Rectal smooth muscle tissue (tissue), 1 donor: ENCODE data around the gene HSF2BP.
"Not testable (repeated sequence)": the region's sequence is repeated elsewhere in the genome, so short reads cannot be mapped to it uniquely, and the experiment has no call there.

ENCODE experiments used
- H3K27ac ChIP-seq: one replicate; pipeline ENCODE4 v1.7.0; 2013; ENCODE audit warnings: low read depth, low read length, inconsistent platforms
- H3K27me3 ChIP-seq: one replicate; pipeline ENCODE4 v1.7.0; 2013; ENCODE audit warnings: low read length; ENCODE audit not compliant: control insufficient read depth, insufficient read depth
- H3K36me3 ChIP-seq: one replicate; pipeline ENCODE4 v1.7.0; 2013; ENCODE audit warnings: low read length; ENCODE audit not compliant: control insufficient read depth, insufficient read depth
- H3K4me1 ChIP-seq: one replicate; pipeline ENCODE4 v1.7.0; 2013; ENCODE audit warnings: low read length; ENCODE audit not compliant: control insufficient read depth, insufficient read depth
- H3K4me3 ChIP-seq: one replicate; pipeline ENCODE4 v1.7.0; 2013; ENCODE audit warnings: low read length
- H3K9ac ChIP-seq: one replicate; pipeline ENCODE4 v1.7.0; 2013; ENCODE audit warnings: low read length

HSF2BP gene

DNA sequence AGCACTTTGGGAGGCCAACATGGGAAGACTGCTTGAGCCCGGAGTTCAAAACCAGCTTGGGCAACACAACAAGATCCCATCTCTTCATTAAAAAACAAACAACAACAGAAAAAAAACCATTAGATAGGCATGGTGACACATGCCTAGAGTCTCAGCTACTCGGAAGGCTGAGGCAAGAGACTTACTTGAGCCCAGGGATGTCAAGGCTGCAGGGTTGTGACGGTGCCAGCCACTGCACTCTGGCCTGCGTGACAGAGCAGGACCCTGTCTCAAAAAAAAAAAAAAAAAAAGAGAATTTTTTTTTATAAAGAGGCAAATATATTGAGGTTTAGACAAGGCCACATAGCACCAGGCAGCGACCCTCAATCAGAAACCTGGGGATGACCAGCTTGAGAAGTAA lies 62.7 kb downstream of the HSF2BP start:
- Histone ChIP-seq H3K4me1 (no peaks in the 10 kb centered on the region), H3K36me3 (no peaks in the 10 kb centered on the region), H3K4me3 (no peak overlapping the region), H3K27me3 (no peaks in the 10 kb centered on the region), H3K27ac (no peak overlapping the region), H3K9ac (no peak overlapping the region)

DNA sequence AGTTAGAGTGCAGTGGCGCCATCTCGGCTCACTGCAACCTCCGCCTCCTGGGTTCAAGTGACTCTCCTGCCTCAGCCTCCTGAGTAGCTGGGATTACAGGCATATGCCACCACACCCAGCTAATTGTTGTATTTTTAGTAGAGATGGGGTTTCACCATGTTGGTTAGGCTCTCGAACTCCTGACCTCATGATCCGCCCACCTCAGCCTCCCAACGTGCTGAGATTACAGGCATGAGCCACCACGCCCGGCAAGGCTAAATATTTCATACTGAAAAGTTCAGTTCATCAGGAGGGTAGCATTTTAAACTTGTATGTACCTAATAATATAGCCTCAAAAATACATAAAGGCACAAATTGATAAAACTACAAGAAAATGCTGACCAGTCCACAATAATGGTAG lies 63.5 kb downstream of the HSF2BP start:
- not testable (repeated sequence) for H3K27me3 ChIP-seq, H3K4me3 ChIP-seq, H3K27ac ChIP-seq, H3K9ac ChIP-seq, H3K36me3 ChIP-seq, H3K4me1 ChIP-seq

DNA sequence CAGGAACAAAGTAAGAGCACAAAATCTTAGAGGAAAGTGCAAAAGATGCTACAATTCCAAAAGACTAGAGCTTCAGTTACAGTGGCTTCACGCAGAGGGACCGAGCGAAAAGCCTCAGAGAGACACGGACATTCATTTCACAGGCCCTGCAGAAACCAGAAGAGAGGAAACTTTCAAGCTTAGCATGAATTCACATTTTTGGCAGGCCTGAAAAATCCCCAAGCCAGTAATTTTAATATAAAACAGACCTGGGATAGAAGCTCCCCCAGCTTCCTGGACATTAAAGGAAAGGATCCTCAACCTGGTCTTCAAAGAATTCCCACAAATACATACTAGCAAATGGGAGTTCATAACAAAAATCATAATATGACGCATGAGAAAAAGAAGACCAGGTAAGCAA lies 66.2 kb downstream of the HSF2BP start:
- no peak overlapping the region for H3K27ac ChIP-seq
- H3K4me3 ChIP-seq: no peak overlapping the region
- H3K36me3 ChIP-seq: no peaks in the 10 kb centered on the region
- no peaks in the 10 kb centered on the region for H3K27me3 ChIP-seq
- H3K4me1 ChIP-seq: no peaks in the 10 kb centered on the region
- no peak overlapping the region for H3K9ac ChIP-seq

DNA sequence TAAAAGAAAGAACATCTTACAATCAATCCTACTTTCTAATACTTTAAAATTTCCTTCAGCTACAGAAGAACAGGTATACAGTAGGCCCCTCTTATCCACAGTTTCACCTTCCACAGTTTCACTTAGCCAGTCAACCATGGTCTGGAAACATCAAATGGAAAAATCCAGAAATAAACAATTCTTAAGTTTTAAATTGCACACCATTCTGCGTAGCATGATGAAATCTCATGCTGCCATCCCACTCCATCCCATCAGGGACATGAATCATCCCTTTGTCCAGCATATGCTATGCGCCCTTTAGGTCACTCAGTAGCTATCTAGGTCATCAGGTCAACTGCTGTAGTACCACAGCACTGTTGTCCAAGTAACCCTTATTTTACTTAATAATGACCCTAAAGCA lies 67.7 kb downstream of the HSF2BP start:
- Histone ChIP-seq H3K4me1 (no peaks in the 10 kb centered on the region), H3K36me3 (no peaks in the 10 kb centered on the region), H3K27ac (no peak overlapping the region), H3K27me3 (no peaks in the 10 kb centered on the region), H3K4me3 (no peak overlapping the region), H3K9ac (no peak overlapping the region)

DNA sequence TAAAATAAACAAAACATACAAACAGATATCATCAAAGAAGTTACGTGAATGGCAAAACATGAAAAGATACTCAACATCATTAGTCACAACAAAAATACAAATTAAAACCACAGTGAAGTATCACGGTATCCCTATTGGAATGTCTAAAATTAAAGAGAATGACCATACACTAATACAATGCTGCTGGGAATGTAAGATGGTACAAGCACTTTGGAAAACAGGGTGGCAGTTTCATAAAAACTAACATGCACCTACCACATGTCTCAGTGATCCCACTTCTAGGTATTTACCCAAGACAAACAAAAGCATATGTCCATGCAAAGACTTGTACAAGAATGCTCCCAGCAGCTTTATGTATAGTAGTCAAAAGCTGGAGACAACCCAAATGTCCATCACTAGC lies 69.1 kb downstream of the HSF2BP start:
- Histone ChIP-seq H3K4me3 (no peak overlapping the region), H3K36me3 (no peaks in the 10 kb centered on the region), H3K27ac (no peak overlapping the region), H3K27me3 (no peaks in the 10 kb centered on the region), H3K4me1 (peaks cover 5% of the 10 kb centered on the region), H3K9ac (no peak overlapping the region)

DNA sequence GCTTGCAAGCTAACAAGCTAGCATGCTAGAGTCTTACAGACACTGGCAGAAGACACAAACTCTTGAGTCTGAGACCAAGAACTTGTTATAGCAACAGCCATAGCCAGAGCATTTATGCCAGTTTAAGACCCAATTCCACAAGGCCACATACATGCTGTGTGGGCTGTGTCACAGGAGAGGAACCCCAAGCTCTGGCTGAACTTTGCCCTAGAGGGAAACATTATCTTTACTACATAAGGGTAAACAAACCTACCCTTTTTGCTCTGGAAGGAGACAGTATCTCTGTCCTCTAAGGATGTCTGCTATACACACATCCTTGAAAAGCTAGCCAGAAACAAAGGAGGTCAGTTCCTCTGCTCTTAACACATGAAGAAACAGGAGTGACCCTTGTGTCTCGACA lies 70.3 kb downstream of the HSF2BP start:
- Histone ChIP-seq H3K27ac (no peak overlapping the region), H3K4me3 (no peak overlapping the region), H3K9ac (no peak overlapping the region), H3K27me3 (no peaks in the 10 kb centered on the region), H3K36me3 (no peaks in the 10 kb centered on the region), H3K4me1 (peaks cover 5% of the 10 kb centered on the region)

DNA sequence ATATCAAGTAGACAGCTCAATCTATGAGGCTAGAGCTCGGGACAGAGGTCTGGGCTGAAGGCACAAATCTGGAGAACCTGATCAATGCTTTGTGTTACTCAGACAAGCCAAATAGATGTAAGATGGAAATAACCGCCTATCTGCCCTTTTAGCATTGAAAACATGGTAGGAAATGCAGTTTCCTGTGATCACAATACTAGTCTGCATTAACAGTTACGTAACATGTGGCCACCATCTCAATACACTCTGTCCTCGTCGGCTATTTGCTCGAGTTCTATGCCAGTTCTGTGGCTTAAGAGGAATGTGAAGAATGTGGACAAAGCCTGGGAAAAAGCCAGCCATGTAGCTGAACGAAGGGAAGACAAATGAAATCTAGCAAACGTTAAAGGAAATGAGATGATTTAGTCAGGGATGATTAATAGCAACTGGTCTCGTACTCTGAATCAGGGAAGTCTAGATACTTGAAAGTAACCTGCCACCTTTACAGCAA lies 73.3 kb downstream of the HSF2BP start:
- H3K4me3 ChIP-seq: no peak overlapping the region
- no peaks in the 10 kb centered on the region for H3K27me3 ChIP-seq
- no peaks in the 10 kb centered on the region for H3K36me3 ChIP-seq
- H3K27ac ChIP-seq: no peak overlapping the region
- peaks cover 5% of the 10 kb centered on the region for H3K4me1 ChIP-seq
- H3K9ac ChIP-seq: no peak overlapping the region

DNA sequence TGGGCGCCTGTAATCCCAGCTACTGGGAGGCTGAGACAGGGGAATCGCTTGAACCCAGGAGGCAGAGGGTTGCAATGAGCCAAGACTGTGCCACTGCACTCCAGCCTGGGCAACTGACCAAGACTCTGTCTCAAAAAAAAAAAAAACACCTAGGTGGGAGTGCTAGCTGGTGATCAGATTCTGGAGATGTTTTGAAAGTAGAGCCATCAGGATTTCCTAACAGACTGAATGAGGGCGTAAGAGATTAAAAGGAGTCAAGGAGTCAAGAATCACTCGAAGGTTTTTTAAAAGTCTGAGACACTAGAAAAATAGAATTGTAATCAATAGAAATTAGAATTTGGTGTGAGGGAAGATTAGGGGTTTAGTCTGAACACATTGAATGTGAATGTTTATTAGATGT lies 73.8 kb downstream of the HSF2BP start:
- H3K27ac ChIP-seq: no peak overlapping the region
- H3K4me1 ChIP-seq: peaks cover 5% of the 10 kb centered on the region
- no peaks in the 10 kb centered on the region for H3K36me3 ChIP-seq
- H3K27me3 ChIP-seq: no peaks in the 10 kb centered on the region
- H3K9ac ChIP-seq: no peak overlapping the region
- H3K4me3 ChIP-seq: no peak overlapping the region

DNA sequence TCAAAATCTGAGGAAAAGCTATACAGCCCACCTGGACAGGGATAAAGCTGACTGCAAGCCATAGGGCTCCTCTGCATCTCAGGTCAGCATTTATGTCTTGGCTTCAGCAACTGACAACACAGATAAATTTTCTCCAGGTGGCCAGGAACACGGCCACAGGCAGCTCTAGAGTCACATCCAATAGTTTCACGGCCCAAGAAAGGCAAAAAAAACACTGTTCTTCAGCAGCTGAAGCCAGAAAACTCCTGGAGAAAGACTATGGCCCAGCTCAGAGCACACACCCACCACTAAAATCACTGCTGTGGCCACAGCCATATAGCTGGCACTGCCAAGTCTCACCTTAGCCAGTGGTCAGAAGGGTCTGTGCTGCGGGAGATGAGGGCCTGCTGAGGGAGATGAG lies 77.8 kb downstream of the HSF2BP start:
- H3K9ac ChIP-seq: no peak overlapping the region
- no peaks in the 10 kb centered on the region for H3K36me3 ChIP-seq
- H3K4me3 ChIP-seq: no peak overlapping the region
- H3K27me3 ChIP-seq: no peaks in the 10 kb centered on the region
- peaks cover 5% of the 10 kb centered on the region for H3K4me1 ChIP-seq
- H3K27ac ChIP-seq: no peak overlapping the region

DNA sequence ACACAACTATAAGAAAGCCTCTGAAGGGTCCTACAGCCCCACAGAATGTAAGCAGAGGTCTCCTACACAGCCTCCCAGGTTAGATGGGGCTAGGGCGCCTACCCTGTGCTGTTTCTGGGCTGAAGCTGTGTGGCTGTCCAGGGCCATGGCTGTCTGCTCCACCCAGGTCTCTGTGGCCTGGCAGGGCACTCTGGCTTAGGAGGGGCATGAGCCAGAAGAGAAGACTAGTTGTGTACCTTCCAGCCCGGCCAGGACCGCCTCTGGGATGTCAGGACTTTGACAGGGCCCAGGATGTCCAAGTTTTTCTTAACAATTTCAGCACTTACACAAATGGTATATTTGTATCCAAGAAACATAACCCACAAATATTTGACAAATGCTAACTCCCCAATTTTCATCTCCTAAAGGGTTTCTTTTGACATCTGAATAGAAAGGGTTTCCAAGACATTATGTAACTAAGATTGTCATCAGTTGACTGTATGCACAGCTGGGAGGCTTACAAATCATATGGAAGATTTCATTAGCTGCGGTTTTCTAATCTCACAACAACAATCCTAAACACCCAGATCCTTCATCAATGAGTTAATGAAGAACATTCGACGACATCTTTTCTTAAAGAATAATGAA lies 80.5 kb downstream of the HSF2BP start:
- Histone ChIP-seq H3K4me3 (no peak overlapping the region), H3K27me3 (no peaks in the 10 kb centered on the region), H3K9ac (no peak overlapping the region), H3K4me1 (peaks cover 4% of the 10 kb centered on the region), H3K36me3 (no peaks in the 10 kb centered on the region), H3K27ac (no peak overlapping the region)

DNA sequence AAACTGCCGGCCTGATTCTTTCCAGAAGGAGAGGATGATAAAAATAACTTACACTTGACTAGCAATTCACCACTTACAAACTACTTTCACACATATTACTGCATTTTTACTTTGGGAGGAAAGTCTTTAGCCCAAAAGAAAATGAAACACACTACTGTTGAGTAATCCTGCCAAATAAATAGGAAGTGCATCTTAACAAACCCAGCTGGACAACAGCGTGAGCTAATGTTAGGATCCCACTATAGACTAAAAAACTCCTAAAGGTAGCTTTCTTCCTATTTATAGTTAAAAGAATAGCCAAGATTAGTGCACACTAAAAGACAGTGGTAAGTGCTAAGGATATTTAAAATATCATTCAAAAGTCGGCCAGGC lies 83.8 kb downstream of the HSF2BP start:
- Histone ChIP-seq H3K4me3 (no peak overlapping the region), H3K27me3 (no peaks in the 10 kb centered on the region), H3K27ac (peak overlapping the region; percentile 93), H3K36me3 (no peaks in the 10 kb centered on the region), H3K4me1 (peaks cover 4% of the 10 kb centered on the region), H3K9ac (no peak overlapping the region)

DNA sequence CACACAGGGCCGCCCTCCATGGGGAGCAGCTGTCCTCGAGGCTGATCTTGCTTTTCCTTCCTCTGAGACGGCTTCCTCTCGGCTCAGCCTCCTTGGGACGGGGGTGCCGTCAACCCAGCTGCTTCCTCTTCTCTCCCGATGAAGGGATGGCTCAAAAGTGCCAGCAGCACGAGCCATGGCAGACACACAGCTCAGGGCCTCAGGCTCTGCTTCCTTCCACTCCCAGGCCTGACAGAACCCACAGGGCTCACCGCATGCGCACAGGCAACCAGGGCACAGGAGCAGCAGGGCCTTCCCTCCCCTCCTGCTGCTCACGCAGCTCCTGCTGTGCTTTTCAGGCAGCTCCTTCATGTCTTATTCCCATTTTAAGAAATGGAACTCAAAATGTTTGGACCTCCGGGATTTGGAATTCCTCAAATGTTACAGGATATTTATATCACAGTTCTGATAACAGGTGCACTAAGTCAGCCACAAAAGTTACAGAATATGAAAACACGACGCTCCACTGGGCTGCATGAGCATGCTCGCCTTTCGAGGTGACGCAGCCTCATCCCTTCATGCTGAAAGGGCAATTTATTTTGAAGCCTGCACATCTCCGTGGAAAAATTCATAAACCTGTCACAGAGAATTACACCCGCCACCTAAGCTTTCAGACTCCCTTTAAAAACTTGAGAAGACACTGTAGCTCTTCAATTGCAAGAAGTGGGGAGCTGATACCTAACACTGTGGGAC lies 84.4 kb downstream of the HSF2BP start:
- Histone ChIP-seq H3K36me3 (no peaks in the 10 kb centered on the region), H3K9ac (no peak overlapping the region), H3K27ac (peak overlapping the region; percentile 93)

DNA sequence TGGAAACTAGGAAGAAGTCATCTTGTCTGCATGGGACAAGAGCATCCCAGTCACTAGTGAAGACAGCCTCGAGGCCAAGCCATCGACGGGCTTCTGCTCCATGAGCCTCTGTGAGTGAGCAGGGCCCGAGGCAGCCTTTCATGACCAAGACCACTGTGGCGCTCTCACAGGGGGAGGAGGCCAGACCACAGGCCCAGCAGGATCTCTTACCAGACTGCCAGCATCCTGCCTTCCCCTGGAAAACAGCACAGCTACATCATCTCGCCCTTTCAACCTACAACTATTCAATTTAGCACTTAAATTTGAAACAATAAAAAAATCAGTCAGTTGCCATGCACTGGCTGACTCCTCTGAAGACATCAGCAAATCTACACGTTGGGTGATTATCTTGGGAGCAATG lies 85.4 kb downstream of the HSF2BP start:
- no peak overlapping the region for H3K4me3 ChIP-seq
- H3K27me3 ChIP-seq: no peaks in the 10 kb centered on the region
- H3K4me1 ChIP-seq: peaks cover 4% of the 10 kb centered on the region
- H3K36me3 ChIP-seq: no peaks in the 10 kb centered on the region
- peak overlapping the region; percentile 33 for H3K27ac ChIP-seq
- no peak overlapping the region for H3K9ac ChIP-seq

More for the DNA sequence above, 84.4 kb downstream of the HSF2BP start:
- H3K4me3 ChIP-seq: no peak overlapping the region
- no peaks in the 10 kb centered on the region for H3K27me3 ChIP-seq
- peaks cover 4% of the 10 kb centered on the region for H3K4me1 ChIP-seq
